ENCODE data around the gene FBLIM1.

The FBLIM1 gene, protein sequence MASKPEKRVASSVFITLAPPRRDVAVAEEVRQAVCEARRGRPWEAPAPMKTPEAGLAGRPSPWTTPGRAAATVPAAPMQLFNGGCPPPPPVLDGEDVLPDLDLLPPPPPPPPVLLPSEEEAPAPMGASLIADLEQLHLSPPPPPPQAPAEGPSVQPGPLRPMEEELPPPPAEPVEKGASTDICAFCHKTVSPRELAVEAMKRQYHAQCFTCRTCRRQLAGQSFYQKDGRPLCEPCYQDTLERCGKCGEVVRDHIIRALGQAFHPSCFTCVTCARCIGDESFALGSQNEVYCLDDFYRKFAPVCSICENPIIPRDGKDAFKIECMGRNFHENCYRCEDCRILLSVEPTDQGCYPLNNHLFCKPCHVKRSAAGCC

DNA sequence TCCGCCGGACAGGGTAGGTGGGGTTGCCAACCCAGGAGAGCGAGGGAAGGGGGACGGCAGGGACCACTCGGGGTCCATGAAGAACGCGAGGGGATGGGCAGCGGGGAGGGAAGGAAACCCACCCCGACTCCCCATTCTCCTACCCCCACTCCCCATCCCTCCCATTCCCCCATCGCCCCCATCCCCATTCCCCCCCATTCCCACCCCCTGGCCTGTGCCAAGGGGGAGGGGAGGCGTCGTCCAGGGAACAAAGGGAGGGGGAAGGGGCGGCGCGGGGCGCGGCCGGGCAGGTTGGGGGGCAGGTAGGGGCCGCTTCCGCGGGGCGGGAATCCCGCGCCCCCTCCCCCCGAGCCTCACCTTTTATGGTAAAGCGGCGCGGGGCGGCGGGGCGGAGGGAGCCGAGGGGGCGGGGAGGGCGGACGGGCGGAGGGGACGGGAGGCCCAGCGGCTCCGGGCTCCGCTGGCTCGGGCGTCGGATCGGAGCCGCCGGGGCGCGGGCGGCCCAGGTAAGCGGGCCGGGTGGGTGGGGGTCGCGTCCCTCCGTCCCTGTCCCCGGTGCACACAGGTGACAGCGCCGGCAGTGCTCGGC lies at the start of gene FBLIM1:
Gene FBLIM1 (plus strand): TSS at position 453 of the 589 bp plus-strand sequence. CDS start 6,189 bp downstream, outside the sequence.
- DNase-seq: no peak

DNA sequence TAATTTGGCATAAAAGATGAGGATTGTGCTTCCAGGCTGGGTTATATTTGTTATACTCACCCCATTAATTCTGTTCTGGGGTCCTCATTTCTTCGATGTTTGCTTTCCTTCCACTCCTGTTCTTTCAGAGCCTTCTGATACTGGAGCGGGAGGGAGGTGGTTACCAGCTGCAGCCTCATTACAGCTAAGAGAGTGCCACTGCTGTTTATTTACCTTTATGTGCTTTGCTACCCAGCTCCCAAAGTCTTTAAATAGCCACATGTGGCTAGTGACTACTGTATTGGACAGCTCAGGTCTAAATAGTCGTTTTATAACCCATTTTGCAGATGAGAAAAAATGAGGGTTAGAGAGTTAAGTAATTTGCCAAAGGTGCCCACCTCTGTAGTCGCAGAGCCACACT lies 49.4 kb upstream of the FBLIM1 start:
- no peak for DNase-seq

DNA sequence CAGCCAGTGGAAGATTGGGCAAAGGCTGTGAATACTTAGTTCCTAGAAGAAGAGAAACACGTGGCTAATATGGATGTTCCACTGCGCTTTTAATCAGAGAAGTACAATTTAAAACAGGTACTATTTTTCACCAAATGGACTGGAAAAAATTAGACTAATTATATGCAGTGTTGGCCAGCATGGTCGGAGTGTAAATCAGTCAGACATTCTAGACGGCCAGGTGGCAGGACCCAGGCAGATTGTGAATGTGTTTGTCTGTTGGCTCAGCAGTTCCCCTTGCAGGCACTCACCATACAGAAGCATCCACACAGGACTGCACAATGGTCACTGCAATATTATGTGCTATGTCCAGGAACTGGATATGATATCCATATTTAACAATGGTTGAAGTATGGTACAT lies 46.4 kb upstream of the FBLIM1 start:
- DNase-seq: no peak

DNA sequence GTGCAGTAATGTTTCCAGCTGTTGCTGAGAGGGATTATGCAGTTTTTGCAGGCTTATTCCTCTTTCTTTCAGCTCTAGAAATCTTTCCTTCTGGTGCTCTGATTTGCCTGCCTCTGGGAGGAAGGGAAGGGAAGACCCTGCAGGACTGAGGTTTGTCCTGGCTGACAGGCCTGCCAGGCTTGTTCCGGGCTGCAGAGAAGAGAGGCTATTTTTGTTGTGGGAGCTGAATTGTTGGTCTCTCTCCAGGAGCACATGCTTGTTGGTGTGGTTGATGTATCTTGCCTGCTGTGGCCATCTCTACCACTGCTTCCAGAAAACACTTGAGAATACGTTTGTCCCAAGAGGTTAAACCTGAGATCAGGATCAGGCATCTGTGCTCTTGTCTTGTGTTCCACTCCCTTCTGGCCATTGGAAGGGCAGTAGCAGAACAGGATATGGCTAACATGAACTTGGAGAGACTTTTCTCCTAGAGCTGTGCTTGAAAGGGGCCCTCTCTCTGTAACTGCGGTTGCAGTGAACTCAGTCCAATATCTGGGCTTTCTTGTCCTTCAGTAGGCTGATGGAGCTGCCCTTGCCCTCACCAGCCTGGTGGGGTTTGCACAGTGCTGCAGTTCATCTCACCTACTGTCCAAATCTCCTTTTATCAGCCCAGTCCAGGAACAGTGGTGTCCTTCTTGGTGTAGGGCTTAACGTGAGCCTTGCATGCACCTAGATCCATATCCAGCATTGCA lies 44.0 kb upstream of the FBLIM1 start:
- no peak for DNase-seq

DNA sequence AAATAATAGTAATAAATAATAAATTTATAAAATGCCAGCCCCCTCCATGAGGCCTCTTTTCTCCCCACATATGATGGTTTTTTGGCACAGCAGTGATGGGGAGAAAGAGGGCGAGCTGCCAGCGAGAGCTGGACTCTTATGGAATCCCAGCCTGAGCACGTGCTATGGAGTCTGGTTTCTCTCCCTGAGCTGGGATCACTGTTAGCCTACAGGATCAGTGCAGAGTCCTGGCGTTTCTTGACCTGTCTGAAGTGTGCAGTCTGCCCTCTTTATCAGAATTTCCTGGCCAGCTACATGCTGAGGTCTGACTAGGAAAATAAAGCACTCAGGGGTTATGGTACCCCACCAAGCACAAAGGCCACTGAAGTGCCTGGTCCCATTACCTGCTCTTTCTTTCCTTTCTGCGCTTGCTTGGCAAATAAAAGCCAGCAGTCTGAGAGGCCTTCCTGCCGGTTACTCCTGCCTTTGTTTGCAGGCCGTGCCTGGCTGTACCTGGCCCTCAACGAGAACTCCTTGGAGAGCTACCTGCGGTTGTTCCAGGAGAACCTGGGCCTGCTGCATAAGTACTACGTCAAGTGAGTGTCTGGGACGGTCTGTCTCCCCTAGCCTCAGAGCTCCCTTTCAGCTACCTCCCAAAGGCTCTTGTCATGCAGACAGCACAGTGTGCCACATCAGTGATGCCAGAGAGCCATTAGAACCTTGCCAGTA lies 41.0 kb upstream of the FBLIM1 start:
- DNase-seq: no peak

DNA sequence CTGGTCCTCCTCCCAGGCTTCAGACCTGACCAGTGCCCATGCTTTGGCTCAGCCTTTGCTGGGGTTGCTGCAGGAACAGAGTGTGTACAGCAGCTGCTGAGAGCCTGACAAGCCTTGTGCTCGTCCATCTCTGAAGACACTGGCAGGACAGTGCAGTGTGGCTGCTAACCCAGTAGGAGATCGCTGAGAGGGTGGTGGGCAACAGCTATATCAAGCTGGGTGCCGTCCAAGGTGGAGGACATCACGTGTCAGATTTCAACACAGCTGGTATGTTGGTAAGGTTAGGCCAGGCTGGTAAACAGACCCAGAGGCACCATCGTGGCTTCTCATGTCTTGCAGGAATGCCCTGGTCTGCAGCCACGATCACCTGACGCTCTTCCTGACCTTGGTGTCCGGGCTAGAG lies 40.4 kb upstream of the FBLIM1 start:
- DNase-seq: no peak

DNA sequence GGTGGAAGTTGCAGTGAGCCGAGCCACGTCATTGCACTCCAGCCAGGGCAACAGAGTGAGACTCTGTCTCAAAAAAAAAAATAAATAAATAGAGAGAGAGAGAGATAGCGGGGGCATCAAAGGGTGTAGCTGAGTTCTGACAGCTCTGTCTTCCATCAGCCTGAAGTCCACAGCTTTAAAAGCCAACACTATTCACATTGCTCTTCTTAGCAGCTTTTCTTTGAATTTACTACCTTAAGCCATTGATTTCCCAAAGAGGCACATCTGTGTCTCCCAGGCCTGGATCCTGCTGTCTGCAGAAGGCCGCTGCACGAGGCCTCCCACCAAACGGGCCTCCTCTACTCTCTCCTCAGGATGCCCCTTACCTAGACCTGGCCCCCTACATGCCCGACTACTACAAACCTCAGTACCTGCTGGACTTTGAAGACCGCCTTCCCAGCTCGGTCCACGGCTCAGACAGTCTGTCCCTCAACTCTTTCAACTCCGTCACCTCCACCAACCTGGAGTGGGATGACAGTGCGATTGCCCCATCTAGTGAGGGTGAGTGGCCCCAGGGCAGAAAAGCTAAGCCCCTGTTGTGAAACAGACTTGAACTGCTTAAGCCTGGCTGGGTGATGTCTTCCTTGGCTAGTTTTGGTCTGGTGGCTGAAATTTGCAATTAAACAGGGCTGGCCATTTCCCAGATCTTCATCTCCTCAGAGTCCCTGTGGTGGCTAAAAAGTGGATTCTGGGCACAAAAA lies 39.0 kb upstream of the FBLIM1 start:
- no peak for DNase-seq

DNA sequence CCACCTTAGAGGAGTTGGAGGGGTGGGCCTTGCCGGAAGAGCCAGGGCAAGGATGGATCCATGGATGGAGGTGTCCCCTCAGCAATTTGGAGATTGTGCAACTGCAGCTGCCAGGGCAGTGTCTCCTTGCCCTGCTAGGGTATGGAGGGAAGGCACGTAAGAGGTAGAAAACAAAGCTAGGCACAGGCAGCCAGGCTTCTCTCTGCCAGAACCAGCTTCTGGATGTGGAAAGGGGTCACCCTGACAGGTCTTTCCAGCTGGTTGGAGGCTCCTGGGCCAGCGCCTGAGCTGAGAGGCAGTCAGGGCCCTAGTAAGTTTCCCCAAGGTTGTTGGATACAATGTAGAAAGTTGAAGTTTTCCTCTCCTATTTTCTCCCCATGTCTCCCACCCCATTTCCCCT lies 37.7 kb upstream of the FBLIM1 start:
- no peak for DNase-seq

DNA sequence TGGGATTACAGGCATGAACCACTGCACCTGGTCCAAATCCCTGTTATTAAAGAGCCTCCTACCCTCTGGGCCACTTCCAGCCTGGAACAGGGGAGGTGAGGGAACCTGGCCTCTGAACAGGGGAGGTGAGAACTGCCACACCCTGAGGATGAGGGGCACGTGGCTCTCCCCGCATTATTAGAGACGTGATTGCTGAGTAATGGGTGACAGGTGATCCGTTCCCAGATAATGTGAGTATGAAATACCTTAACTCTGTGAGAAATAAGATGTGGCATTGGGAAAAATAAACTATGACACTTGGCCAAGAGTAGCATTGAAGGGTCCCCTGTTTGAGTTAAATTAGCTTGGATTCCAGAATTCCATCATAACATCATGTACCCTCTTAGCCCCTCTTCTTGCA lies 36.2 kb upstream of the FBLIM1 start:
- no peak for DNase-seq

DNA sequence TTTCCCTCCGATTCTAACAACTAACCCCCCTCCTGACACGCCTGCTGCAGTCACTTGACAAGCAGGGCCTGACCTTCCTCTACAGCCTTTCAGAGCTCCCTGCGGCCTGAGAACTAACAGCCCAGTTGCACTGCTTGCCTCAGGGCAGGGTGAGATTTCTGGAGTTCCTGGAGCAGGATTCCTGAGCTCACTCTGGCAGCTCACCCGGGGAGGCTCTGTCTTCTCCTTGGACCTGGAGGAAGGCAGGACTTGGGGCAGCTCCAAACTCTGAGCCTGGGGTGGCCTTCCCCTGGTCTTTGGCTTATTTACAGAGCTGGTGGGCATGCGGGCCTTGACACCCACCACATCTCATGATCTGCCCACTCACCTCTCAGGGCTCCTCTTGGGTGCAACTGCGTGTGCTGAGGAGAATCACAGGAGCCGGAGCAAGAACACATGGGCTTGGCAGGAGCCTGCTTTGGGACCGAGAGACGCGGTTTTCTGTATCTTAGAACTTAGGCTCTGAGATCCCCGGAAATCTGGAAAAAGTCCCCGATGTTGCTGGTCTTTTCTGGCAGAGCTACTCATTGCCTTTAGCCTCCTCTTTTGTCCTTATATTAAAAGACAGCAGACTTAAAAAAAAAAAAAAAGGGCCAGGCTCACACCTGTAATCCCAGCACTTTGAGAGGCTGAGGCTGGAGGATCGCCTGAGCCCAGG lies 35.6 kb upstream of the FBLIM1 start:
- no peak for DNase-seq

DNA sequence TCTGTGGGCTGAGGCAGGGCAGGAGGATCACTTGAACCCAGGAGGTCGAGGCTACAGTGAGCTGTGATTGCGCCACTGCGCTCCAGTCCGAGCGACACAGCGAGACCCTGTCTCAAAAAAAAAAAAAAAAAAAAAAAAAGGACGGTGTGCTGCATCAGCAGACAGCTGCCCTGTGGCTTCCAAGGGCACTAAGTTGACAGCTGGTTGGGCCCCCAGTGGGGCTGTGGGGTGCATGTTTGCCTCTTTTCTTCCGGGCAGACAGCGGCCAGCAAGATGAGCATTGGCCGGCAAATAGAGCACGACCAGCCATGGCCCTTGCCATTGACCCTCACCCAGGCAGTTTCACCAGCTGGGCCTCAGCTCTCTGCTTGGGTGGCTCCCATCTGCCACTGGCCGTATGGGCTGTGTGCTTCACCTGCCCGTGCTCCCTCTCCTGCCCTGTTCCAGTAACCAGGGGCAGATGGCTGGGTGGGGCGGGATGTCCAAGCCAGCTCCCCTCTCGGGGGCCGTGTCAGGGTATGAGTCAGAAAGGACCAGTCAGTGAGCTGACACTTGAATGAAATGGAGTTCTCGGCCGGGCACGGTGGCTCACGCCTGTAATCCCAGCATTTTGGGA lies 34.9 kb upstream of the FBLIM1 start:
- no peak for DNase-seq

DNA sequence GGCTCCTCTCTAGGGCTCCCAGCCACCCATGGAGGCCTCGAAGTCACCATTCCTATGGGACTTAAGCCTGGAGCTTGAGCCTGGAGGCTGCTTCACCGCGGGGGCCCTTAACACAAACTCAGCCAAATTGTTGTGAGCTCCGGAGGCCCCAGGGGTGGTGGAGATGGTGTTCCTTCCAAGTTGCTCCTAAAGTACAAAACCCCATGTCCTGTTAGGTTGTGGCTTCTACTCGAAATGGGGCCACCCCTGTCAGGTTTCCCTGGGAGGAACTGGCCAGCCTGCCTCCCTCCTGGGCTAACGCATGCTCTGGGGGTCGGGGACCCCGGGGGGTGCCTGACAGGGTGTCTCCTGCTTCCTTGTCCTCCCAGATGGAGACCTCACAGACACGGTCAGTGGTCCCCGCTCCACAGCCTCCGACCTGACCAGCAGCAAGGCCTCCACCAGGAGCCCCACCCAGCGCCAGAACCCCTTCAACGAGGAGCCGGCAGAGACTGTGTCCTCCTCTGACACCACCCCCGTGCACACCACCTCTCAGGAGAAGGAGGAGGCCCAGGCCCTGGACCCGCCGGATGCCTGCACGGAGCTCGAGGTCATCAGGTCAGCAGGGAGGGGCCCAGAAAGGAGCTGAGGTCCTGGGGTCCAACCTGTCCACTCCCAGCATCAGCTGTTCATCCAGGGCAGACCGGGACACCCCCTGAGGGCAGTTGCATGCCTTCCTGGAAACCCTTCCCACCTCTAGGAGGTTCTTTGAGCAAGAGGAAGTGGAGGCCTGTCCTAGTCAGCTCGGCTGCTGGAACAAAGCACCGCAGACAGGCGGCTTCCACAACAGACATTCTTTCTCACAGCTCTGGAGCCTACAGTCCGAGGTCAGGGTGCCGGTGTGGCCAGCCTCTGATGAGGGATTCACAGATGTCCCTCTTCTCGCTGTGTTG lies 33.4 kb upstream of the FBLIM1 start:
- no peak for DNase-seq

DNA sequence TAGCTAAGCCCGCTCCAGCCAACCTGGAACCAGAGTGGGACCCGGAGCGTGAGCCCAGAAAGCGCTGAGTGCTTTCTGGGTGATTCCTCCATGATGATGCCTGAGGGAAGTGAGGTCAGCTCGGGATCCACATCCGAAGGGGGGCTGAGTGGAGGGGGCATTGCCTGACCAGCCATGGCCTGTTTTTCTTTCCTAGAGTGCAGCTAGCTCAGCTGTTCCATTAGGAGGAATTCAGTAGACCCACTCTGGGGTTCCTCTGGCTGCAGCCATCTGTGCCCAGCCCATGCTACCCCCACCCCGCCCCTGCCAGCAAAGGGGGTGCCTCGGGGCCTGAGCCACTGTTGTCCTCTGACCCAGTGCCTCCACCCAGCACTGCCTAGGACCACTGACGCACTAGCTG lies 32.1 kb upstream of the FBLIM1 start:
- DNase-seq: no peak

DNA sequence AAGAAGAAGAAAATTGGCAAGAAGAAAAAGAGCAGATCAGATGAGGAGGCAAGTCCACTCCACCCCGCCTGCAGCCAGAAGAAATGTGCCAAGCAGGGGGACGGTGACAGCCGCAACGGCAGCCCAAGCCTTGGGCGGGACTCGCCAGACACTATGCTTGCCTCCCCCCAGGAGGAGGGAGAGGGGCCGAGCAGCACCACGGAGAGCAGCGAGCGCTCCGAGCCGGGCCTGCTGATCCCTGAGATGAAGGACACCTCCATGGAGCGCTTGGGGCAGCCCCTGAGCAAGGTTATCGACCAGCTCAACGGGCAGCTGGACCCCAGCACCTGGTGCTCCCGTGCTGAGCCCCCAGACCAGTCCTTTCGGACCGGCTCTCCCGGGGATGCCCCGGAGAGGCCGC lies 31.6 kb upstream of the FBLIM1 start:
- no peak for DNase-seq

DNA sequence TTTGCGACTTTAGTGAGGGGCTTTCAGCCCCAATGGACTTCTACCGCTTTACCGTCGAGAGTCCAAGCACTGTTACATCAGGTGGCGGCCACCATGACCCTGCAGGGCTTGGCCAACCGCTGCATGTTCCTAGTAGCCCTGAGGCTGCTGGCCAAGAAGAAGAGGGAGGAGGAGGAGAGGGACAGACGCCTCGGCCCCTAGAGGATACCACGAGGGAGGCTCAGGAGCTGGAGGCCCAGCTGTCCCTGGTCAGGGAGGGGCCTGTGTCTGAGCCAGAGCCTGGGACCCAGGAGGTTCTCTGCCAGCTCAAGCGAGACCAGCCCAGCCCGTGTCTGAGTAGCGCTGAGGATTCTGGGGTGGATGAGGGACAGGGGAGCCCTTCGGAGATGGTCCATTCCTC lies 31.2 kb upstream of the FBLIM1 start:
- DNase-seq: no peak

DNA sequence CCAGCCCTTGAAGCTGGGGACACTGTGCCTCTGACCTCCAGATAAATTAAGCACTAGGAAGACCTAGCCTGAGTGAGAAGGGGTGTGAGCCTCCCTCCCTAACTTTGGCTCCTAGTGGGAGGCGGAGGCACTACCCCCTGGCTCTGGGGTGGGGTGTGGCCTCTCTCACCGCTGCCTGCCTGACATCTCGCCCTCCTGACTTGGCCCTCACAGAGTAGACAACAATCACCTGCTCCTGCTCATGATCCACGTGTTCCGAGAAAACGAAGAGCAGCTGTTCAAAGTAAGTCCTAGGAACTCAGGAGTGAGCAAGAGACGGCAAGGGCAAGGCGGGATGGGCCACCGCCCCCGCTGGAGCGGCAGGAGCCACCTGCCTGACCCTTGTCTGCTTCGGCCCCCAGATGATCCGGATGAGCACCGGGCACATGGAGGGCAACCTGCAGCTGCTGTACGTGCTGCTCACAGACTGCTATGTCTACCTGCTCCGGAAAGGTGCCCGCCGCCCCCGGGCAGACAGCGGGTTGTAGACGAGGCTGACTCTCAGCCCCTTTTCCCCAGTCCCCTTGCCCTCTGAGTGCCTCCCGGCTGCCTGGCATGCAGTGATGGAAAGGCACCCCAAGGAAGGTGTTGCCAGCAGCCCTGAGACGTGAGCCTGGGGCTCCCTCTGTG lies 30.6 kb upstream of the FBLIM1 start:
- DNase-seq: no peak

DNA sequence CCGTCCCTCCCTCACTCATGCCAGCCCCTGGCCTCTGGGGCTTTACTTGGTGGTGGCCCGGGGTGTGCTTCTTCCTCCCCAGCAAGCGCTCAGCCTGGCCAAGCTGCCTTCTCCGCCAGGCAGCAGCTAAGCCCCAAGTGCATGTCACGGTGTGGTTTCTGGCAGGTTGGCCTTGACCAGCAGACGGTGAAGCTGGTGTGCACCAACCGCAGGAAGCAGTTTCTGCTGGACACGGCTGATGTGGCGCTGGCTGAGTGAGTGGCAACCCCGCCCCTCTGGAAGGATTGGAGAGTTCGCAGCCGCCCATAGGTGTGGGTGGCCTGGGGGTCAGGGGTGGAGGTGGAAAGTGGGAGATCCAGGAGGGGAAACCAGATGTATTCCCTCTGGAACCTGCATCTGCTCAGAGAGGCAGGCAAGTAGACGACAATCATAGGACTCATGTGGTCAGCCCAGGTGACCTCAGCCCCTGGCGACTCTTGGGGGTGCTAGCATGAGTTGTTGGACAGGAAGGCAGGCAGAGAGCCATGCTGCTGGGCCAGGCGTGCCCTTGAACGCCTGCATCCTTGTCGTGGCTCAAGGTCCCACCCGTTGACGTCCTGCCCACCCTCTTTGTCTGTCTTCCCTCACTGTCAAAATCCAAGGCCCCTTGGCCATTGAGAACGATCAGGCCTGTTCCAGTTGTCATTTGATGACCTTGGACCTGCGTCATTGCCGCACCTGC lies 29.5 kb upstream of the FBLIM1 start:
- DNase-seq: no peak

DNA sequence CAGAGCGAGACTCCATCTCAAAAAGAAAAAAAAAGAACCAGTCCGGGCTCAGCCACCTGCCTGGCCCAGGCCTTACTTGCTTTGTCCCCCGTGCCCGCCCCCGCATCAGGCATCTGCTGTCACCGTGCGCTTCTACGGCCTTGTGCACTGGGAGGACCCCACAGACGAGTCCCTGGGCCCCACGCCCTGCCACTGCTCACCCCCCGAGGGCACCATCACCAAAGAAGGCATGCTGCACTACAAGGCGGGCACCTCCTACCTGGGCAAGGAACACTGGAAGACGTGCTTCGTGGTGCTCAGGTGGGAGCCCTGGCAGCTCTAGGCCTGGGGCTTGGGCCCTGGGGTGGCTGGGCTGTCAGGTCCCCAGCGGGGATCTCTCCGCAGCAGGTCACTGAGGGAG lies 28.2 kb upstream of the FBLIM1 start:
- DNase-seq: no peak

DNA sequence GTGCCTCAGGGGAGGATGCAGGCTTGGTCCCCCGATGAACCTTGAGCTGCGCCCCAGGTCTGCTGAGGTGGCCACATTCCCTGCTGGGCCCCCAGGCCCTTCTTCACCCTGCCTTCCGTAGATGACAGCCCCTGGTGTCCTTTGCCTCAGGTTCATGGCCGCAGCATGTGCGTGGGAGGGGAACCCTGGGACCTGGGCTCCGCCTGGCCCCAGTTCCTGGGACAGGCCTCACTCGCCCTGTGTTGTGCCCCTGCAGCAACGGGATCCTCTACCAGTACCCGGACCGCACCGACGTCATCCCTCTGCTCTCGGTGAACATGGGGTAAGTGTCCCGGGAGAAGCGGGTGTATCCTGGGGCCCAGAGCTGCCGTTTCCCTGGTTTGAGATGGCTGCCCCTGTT lies 27.7 kb upstream of the FBLIM1 start:
- DNase-seq: no peak

All from CD4-positive, alpha-beta T cell treated with Interleukin-10 for 1 hour (primary cell).